Measurements from ENCODE around the gene EMILIN3.

EMILIN3 gene

GRCh38 chr20:41376349-41376748, 9.7 kb upstream of the EMILIN3 start:
- Histone ChIP-seq H2BK120ac (ENCODE audit: low read depth, low read length) (no peak overlapping the region), H3K4me3 (ENCODE audit: low read length) (no peak overlapping the region), H3K36me3 (ENCODE audit: control insufficient read depth, insufficient read depth, low read length) (no peaks in the 10 kb centered on the region), H3K56ac (ENCODE audit: low read length) (no peak overlapping the region), H4K5ac (ENCODE audit: low read length) (no peak overlapping the region), H3K27ac (ENCODE audit: low read depth, low read length) (no peak overlapping the region), H3K4ac (ENCODE audit: low read depth, low read length) (no peak overlapping the region), H2AK5ac (ENCODE audit: low read length) (no peak overlapping the region), H4K8ac (ENCODE audit: low read depth, low read length) (no peak overlapping the region), H3K79me2 (ENCODE audit: control insufficient read depth, insufficient read depth, low read length) (no peaks in the 10 kb centered on the region), H3K9ac (ENCODE audit: low read length) (no peak overlapping the region), H3K4me1 (ENCODE audit: control insufficient read depth, low read depth, low read length) (no peaks in the 10 kb centered on the region), H3K4me2 (ENCODE audit: low read length) (no peak overlapping the region), H2BK15ac (replicated peaks; ENCODE audit: low read depth) (no peak overlapping the region), H3K18ac (ENCODE audit: low read length) (no peak overlapping the region), H2BK5ac (ENCODE audit: low read length) (no peak overlapping the region), H3K23ac (ENCODE audit: low read length) (no peak overlapping the region), H3K27me3 (ENCODE audit: insufficient read depth, low read length, poor library complexity) (no peaks in the 10 kb centered on the region), H3K79me1 (ENCODE audit: low read length) (no peaks in the 10 kb centered on the region)
- DNase-seq: no peak
- no CpG with 5 or more reads among the region's 5 CpGs for WGBS (ENCODE audit: extremely low coverage, insufficient coverage, low lambda C conversion rate)

DNA sequence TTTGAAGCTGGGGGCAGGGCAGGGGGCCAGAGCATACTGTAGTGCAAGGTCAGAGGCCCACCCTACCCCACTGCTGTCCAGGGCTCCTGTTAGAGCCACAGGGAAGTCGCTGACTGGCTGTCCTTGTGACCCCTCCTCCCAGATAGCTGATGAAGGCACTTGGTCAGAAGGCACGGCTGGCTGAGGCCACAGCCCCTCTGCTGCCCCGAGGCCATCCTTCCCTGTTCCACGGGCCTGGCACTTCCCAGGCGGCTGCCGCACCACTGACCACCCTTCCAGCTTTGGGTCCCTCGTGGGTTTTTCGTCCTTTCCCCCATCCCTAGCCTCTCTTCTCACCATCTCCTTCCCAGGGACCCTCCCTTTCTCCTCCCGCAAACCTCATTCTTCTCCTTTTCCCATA, 9.2 kb upstream of the EMILIN3 start:
- Histone ChIP-seq H3K9ac (ENCODE audit: low read length) (no peak overlapping the region), H3K79me2 (ENCODE audit: control insufficient read depth, insufficient read depth, low read length) (no peaks in the 10 kb centered on the region), H3K18ac (ENCODE audit: low read length) (no peak overlapping the region), H3K4me1 (ENCODE audit: control insufficient read depth, low read depth, low read length) (no peaks in the 10 kb centered on the region), H2BK15ac (replicated peaks; ENCODE audit: low read depth) (no peak overlapping the region), H3K79me1 (ENCODE audit: low read length) (no peaks in the 10 kb centered on the region), H3K23ac (ENCODE audit: low read length) (no peak overlapping the region), H4K8ac (ENCODE audit: low read depth, low read length) (no peak overlapping the region), H2AK5ac (ENCODE audit: low read length) (no peak overlapping the region), H3K27ac (ENCODE audit: low read depth, low read length) (no peak overlapping the region), H3K36me3 (ENCODE audit: control insufficient read depth, insufficient read depth, low read length) (no peaks in the 10 kb centered on the region), H3K27me3 (ENCODE audit: insufficient read depth, low read length, poor library complexity) (no peaks in the 10 kb centered on the region), H3K4me2 (ENCODE audit: low read length) (no peak overlapping the region), H4K5ac (ENCODE audit: low read length) (no peak overlapping the region), H2BK120ac (ENCODE audit: low read depth, low read length) (no peak overlapping the region), H3K56ac (ENCODE audit: low read length) (no peak overlapping the region), H3K4ac (ENCODE audit: low read depth, low read length) (no peak overlapping the region), H2BK5ac (ENCODE audit: low read length) (no peak overlapping the region), H3K4me3 (ENCODE audit: low read length) (no peak overlapping the region)
- DNase-seq: no peak
- WGBS (ENCODE audit: extremely low coverage, insufficient coverage, low lambda C conversion rate): no CpG with 5 or more reads among the region's 9 CpGs

DNA sequence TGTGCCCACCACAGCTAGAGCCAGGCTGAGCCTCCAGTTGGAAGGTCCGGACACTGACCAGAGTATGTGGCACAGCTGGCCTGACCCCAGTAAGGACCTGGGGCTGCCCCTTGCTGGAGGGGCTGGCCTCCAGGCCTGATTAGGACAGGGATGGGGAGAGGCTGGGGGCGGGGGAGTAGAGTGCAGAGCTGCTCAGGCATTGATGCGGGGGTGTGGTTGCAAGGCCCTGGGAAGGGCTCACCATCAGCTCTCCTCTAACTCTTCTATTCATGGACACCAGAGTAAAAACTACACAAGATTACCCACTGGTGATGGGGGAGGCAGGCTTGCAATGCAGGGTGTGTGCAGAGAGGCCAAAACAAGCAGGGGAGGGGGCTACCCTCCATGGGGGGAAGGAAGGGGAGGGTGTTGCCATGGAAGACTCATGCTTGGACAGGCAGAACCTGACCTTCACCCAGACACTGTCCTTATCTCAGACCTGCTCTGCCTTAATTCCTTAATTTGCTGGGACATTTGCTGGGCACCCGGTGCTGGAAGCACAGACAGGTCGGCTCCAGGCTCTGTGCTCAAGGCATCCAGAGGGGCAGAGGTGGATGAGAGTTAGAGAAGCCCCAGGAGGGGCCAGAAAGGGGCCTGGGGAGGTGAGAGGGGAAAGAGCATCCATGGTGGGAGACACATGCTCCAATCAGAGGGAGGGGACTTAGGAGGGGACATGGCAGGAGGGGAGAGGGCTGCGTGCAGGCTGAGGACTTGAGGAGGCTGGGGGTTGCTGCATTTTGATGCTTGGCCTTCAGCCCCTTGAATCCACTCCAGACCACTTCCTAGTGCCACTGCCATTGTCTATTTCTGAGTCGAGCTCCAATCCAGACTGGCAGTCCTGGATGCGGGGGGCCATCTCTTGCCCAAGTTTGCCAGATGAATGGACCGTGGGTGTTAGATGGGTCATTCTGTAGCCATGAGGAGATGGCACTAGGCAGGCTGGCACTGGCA, 7.6 kb upstream of the EMILIN3 start:
- Histone ChIP-seq H3K18ac (ENCODE audit: low read length) (no peak overlapping the region), H3K23ac (ENCODE audit: low read length) (no peak overlapping the region), H3K79me1 (ENCODE audit: low read length) (no peaks in the 10 kb centered on the region), H3K27me3 (ENCODE audit: insufficient read depth, low read length, poor library complexity) (no peaks in the 10 kb centered on the region), H4K8ac (ENCODE audit: low read depth, low read length) (no peak overlapping the region), H3K9ac (ENCODE audit: low read length) (no peak overlapping the region), H3K36me3 (ENCODE audit: control insufficient read depth, insufficient read depth, low read length) (no peaks in the 10 kb centered on the region), H3K27ac (ENCODE audit: low read depth, low read length) (no peak overlapping the region), H3K56ac (ENCODE audit: low read length) (no peak overlapping the region), H2AK5ac (ENCODE audit: low read length) (no peak overlapping the region), H3K4me1 (ENCODE audit: control insufficient read depth, low read depth, low read length) (no peaks in the 10 kb centered on the region), H3K4me2 (ENCODE audit: low read length) (no peak overlapping the region), H2BK15ac (replicated peaks; ENCODE audit: low read depth) (no peak overlapping the region), H2BK5ac (ENCODE audit: low read length) (no peak overlapping the region), H3K79me2 (ENCODE audit: control insufficient read depth, insufficient read depth, low read length) (no peaks in the 10 kb centered on the region), H2BK120ac (ENCODE audit: low read depth, low read length) (no peak overlapping the region), H4K5ac (ENCODE audit: low read length) (no peak overlapping the region), H3K4me3 (ENCODE audit: low read length) (no peak overlapping the region), H3K4ac (ENCODE audit: low read depth, low read length) (no peak overlapping the region)
- WGBS (ENCODE audit: extremely low coverage, insufficient coverage, low lambda C conversion rate): no CpG with 5 or more reads among the region's 9 CpGs
- no peak for DNase-seq

DNA sequence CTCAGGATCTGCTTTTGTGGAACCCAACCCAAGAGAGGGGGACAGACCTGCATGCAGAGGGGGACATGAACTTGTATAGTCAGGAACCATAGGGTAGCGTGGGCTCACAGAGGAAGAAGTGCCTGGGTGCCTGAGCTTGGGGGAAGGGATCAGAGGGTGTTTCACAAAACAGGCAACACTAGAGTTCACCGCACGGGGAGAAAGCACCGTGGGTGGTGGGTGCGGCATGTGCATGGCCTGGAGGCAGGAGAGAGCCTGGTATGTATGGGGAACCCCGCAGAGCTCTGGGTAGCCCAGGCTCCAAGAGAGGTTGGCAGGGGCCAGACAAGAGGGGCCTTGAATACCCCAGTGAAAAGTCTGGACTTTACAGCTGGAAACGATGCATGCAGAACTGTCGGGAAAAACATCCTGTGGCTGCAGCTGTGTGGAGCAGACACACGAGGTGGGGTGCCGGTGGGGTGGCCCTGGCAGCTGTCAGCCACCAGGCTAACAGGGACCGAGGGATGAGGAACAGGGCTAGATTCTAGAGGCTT, 6.7 kb upstream of the EMILIN3 start:
- Histone ChIP-seq H3K4me1 (ENCODE audit: control insufficient read depth, low read depth, low read length) (no peaks in the 10 kb centered on the region), H3K56ac (ENCODE audit: low read length) (no peak overlapping the region), H3K4me3 (ENCODE audit: low read length) (no peak overlapping the region), H4K8ac (ENCODE audit: low read depth, low read length) (no peak overlapping the region), H3K9ac (ENCODE audit: low read length) (no peak overlapping the region), H2BK120ac (ENCODE audit: low read depth, low read length) (no peak overlapping the region), H3K27ac (ENCODE audit: low read depth, low read length) (no peak overlapping the region), H3K79me2 (ENCODE audit: control insufficient read depth, insufficient read depth, low read length) (no peaks in the 10 kb centered on the region), H2BK15ac (replicated peaks; ENCODE audit: low read depth) (no peak overlapping the region), H4K5ac (ENCODE audit: low read length) (no peak overlapping the region), H3K4ac (ENCODE audit: low read depth, low read length) (no peak overlapping the region), H2BK5ac (ENCODE audit: low read length) (no peak overlapping the region), H3K18ac (ENCODE audit: low read length) (no peak overlapping the region), H3K4me2 (ENCODE audit: low read length) (no peak overlapping the region), H3K27me3 (ENCODE audit: insufficient read depth, low read length, poor library complexity) (no peaks in the 10 kb centered on the region), H3K79me1 (ENCODE audit: low read length) (no peaks in the 10 kb centered on the region), H3K23ac (ENCODE audit: low read length) (no peak overlapping the region), H2AK5ac (ENCODE audit: low read length) (no peak overlapping the region), H3K36me3 (ENCODE audit: control insufficient read depth, insufficient read depth, low read length) (no peaks in the 10 kb centered on the region)
- no CpG with 5 or more reads among the region's 11 CpGs for WGBS (ENCODE audit: extremely low coverage, insufficient coverage, low lambda C conversion rate)
- no peak for DNase-seq

DNA sequence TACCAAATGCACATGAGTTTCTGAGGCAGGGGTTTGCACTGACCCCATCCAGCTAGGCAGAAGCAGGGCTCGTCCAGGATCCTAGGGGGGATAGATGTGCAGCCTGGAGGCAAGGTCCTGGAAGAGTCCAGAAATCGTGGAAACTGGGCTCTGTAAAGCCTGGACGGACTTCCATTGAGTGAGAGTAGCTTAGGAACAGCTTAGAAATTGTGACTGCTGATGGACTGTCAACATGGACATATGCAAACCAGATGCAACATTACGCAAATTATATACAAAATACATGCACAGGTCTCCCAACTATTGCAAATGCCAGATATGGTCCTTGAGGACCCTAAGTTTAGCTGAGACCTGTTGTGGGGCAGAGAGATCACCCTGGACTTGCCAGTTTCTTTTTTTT, 4.8 kb upstream of the EMILIN3 start:
- Histone ChIP-seq H3K56ac (ENCODE audit: low read length) (no peak overlapping the region), H3K18ac (ENCODE audit: low read length) (no peak overlapping the region)
- peak; percentile 46 for DNase-seq

More for the DNA sequence above, 4.8 kb upstream of the EMILIN3 start:
- Histone ChIP-seq H2BK15ac (replicated peaks; ENCODE audit: low read depth) (no peak overlapping the region), H3K79me2 (ENCODE audit: control insufficient read depth, insufficient read depth, low read length) (no peaks in the 10 kb centered on the region), H3K23ac (ENCODE audit: low read length) (no peak overlapping the region), H3K9ac (ENCODE audit: low read length) (no peak overlapping the region), H2BK120ac (ENCODE audit: low read depth, low read length) (no peak overlapping the region), H2BK5ac (ENCODE audit: low read length) (no peak overlapping the region), H3K4me2 (ENCODE audit: low read length) (no peak overlapping the region), H2AK5ac (ENCODE audit: low read length) (no peak overlapping the region), H3K4ac (ENCODE audit: low read depth, low read length) (no peak overlapping the region), H4K8ac (ENCODE audit: low read depth, low read length) (no peak overlapping the region), H3K4me1 (ENCODE audit: control insufficient read depth, low read depth, low read length) (no peaks in the 10 kb centered on the region), H3K79me1 (ENCODE audit: low read length) (no peaks in the 10 kb centered on the region), H3K36me3 (ENCODE audit: control insufficient read depth, insufficient read depth, low read length) (no peaks in the 10 kb centered on the region), H3K27me3 (ENCODE audit: insufficient read depth, low read length, poor library complexity) (no peaks in the 10 kb centered on the region), H3K27ac (ENCODE audit: low read depth, low read length) (no peak overlapping the region), H4K5ac (ENCODE audit: low read length) (no peak overlapping the region), H3K4me3 (ENCODE audit: low read length) (no peak overlapping the region)
- WGBS (ENCODE audit: extremely low coverage, insufficient coverage, low lambda C conversion rate): no CpG with 5 or more reads among the region's 4 CpGs
